ENCODE measurements around the gene PGGHG.
"Not testable (repeated sequence)": the region's sequence is repeated elsewhere in the genome, so short reads cannot be mapped to it uniquely, and the experiment has no call there.

Gene PGGHG

GRCh38 chr11:311013-311748 is 22.3 kb downstream of the PGGHG start:
- in situ Hi-C loops (cut with MboI; ENCODE audit: low sequenced_read_pairs): not testable (repeated sequence)

GRCh38 chr11:312092-312816 is 23.3 kb downstream of the PGGHG start:
- in situ Hi-C loops (cut with MboI; ENCODE audit: low sequenced_read_pairs): no loop called here

GRCh38 chr11:313304-313786 is 24.4 kb downstream of the PGGHG start:
- in situ Hi-C loops (cut with MboI; ENCODE audit: low sequenced_read_pairs): no loop called here

GRCh38 chr11:313787-314553 is 25.0 kb downstream of the PGGHG start, which contains the start of gene IFITM1:
IFITM1 (plus strand) TSS chr11:314040; CDS start chr11:314171, 131 bp downstream.
- in situ Hi-C loops (cut with MboI; ENCODE audit: low sequenced_read_pairs): no loop called here

- in situ Hi-C loops (cut with MboI; ENCODE audit: low sequenced_read_pairs): not testable (repeated sequence)
Observed at GRCh38 chr11:314554-314875, 25.6 kb downstream of the PGGHG start.

- in situ Hi-C loops (cut with MboI; ENCODE audit: low sequenced_read_pairs): no loop called here
Observed at GRCh38 chr11:315051-315481, 26.1 kb downstream of the PGGHG start.

- in situ Hi-C loops (cut with MboI; ENCODE audit: low sequenced_read_pairs): no loop called here
Observed at GRCh38 chr11:315516-315994, 26.6 kb downstream of the PGGHG start.

- in situ Hi-C loops (cut with MboI; ENCODE audit: low sequenced_read_pairs): no loop called here
Observed at GRCh38 chr11:316031-316701, 27.2 kb downstream of the PGGHG start.

- in situ Hi-C loops (cut with MboI; ENCODE audit: low sequenced_read_pairs): no loop called here
Observed at GRCh38 chr11:316891-317301, 28.0 kb downstream of the PGGHG start.

- in situ Hi-C loops (cut with MboI; ENCODE audit: low sequenced_read_pairs): not testable (repeated sequence)
Observed at GRCh38 chr11:317668-318404, 28.9 kb downstream of the PGGHG start.

- in situ Hi-C loops (cut with MboI; ENCODE audit: low sequenced_read_pairs): not testable (repeated sequence)
Observed at GRCh38 chr11:318405-319120, 29.6 kb downstream of the PGGHG start.

GRCh38 chr11:319121-319887 is 30.4 kb downstream of the PGGHG start:
- in situ Hi-C loops (cut with MboI; ENCODE audit: low sequenced_read_pairs): not testable (repeated sequence)

- in situ Hi-C loops (cut with MboI; ENCODE audit: low sequenced_read_pairs): not testable (repeated sequence)
Observed at GRCh38 chr11:319888-320273, 31.0 kb downstream of the PGGHG start.

- in situ Hi-C loops (cut with MboI; ENCODE audit: low sequenced_read_pairs): no loop called here
Observed at GRCh38 chr11:324156-324555, 35.2 kb downstream of the PGGHG start.

- in situ Hi-C loops (cut with MboI; ENCODE audit: low sequenced_read_pairs): not testable (repeated sequence)
Observed at GRCh38 chr11:324593-325517, 35.9 kb downstream of the PGGHG start.

- in situ Hi-C loops (cut with MboI; ENCODE audit: low sequenced_read_pairs): no loop called here
Observed at GRCh38 chr11:325796-326591, 37.1 kb downstream of the PGGHG start.

- in situ Hi-C loops (cut with MboI; ENCODE audit: low sequenced_read_pairs): no loop called here
Observed at GRCh38 chr11:326592-326841, 37.6 kb downstream of the PGGHG start.

Measured in hTERT RPE-1 (cell line).